ENCODE results near the gene ENDOD1. TPM values are rescaled to one million over a fixed set of nuclear protein-coding genes. Genes with fewer than 3 reads are reported as not detected.
"Not testable (repeated sequence)": the region's sequence is repeated elsewhere in the genome, so short reads cannot be mapped to it uniquely, and the experiment has no call there.

Gene ENDOD1
- total and polyA plus RNA-seq, 2 donors from 2014 or later: 19.3 to 69.0 TPM

- intact Hi-C loops (cut with DNase I): no loop called here
- Histone ChIP-seq H3K36me3 (ENCODE audit: control insufficient read depth in 2 of 3, insufficient read depth in 3 of 3, low read length in 3 of 3) (no peaks in the 10 kb centered on the region), H3K9me3 (ENCODE audit: control insufficient read depth in 2 of 3, insufficient read depth in 1 of 3, low read length in 3 of 3) (no peaks in the 10 kb centered on the region), H3K27ac (ENCODE audit: low read depth in 2 of 2, low read length in 2 of 2) (no peak overlapping the region), H3K27me3 (ENCODE audit: control insufficient read depth, insufficient read depth, low read length) (no peaks in the 10 kb centered on the region), H3K4me3 (ENCODE audit: low read length in 3 of 3) (no peak overlapping the region), H3K4me1 (ENCODE audit: control insufficient read depth in 2 of 3, insufficient read depth in 2 of 3, low read depth in 1 of 3, low read length in 3 of 3) (no peaks in the 10 kb centered on the region), H3K9ac (ENCODE audit: low read length in 3 of 3) (no peak overlapping the region)
- DNase-seq (no peak), FAIRE-seq (no peak)
- TF ChIP-seq, protein P1, sequence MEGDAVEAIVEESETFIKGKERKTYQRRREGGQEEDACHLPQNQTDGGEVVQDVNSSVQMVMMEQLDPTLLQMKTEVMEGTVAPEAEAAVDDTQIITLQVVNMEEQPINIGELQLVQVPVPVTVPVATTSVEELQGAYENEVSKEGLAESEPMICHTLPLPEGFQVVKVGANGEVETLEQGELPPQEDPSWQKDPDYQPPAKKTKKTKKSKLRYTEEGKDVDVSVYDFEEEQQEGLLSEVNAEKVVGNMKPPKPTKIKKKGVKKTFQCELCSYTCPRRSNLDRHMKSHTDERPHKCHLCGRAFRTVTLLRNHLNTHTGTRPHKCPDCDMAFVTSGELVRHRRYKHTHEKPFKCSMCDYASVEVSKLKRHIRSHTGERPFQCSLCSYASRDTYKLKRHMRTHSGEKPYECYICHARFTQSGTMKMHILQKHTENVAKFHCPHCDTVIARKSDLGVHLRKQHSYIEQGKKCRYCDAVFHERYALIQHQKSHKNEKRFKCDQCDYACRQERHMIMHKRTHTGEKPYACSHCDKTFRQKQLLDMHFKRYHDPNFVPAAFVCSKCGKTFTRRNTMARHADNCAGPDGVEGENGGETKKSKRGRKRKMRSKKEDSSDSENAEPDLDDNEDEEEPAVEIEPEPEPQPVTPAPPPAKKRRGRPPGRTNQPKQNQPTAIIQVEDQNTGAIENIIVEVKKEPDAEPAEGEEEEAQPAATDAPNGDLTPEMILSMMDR (IDR thresholded peaks at IDR 0.05; ENCODE audit: borderline replicate concordance, extremely low read depth, insufficient read depth): no peak
Measured at GRCh38 chr11:95042906-95043305, 46.7 kb upstream of the ENDOD1 start.

DNA sequence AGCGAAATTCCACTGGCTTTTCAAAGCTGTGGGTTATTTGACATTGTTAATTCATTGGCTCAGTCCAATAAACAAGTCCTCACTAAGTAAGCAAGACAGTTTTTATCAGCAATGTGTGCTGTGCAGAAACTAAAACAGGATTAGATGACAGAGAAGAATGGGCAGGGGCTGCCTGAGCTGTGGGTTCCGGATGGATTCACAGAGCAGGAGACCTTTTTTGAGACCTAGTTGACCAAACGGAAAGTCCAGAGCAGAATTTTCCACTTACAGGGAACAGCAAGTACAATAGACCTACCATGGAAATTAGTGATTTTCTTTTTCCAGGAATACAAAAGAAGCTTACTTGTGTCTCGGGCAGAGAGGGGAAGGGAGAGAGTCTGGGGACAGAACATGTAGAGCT is 45.6 kb upstream of the ENDOD1 start:
- intact Hi-C loops (cut with DNase I): no loop called here
- H3K27ac ChIP-seq (ENCODE audit: low read depth in 2 of 2, low read length in 2 of 2): no peak overlapping the region
- DNase-seq (no peak), FAIRE-seq (no peak)
- no peak overlapping the region for H3K9ac ChIP-seq (ENCODE audit: low read length in 3 of 3)
- H3K4me3 ChIP-seq (ENCODE audit: low read length in 3 of 3): no peak overlapping the region
- H3K4me1 ChIP-seq (ENCODE audit: control insufficient read depth in 2 of 3, insufficient read depth in 2 of 3, low read depth in 1 of 3, low read length in 3 of 3): no peaks in the 10 kb centered on the region
- TF ChIP-seq, protein P1 (IDR thresholded peaks at IDR 0.05; ENCODE audit: borderline replicate concordance, extremely low read depth, insufficient read depth): no peak
- no peaks in the 10 kb centered on the region for H3K36me3 ChIP-seq (ENCODE audit: control insufficient read depth in 2 of 3, insufficient read depth in 3 of 3, low read length in 3 of 3)
- no peaks in the 10 kb centered on the region for H3K27me3 ChIP-seq (ENCODE audit: control insufficient read depth, insufficient read depth, low read length)
- no peaks in the 10 kb centered on the region for H3K9me3 ChIP-seq (ENCODE audit: control insufficient read depth in 2 of 3, insufficient read depth in 1 of 3, low read length in 3 of 3)

- FAIRE-seq: no peak
- H3K9ac ChIP-seq (ENCODE audit: low read length in 3 of 3): no peak overlapping the region
- H3K27me3 ChIP-seq (ENCODE audit: control insufficient read depth, insufficient read depth, low read length): no peaks in the 10 kb centered on the region
- H3K36me3 ChIP-seq (ENCODE audit: control insufficient read depth in 2 of 3, insufficient read depth in 3 of 3, low read length in 3 of 3): no peaks in the 10 kb centered on the region
- no peak overlapping the region for H3K4me3 ChIP-seq (ENCODE audit: low read length in 3 of 3)
- no peak for DNase-seq
- H3K9me3 ChIP-seq (ENCODE audit: control insufficient read depth in 2 of 3, insufficient read depth in 1 of 3, low read length in 3 of 3): no peaks in the 10 kb centered on the region
- intact Hi-C loops (cut with DNase I): no loop called here
- TF ChIP-seq, protein P1 (IDR thresholded peaks at IDR 0.05; ENCODE audit: borderline replicate concordance, extremely low read depth, insufficient read depth): no peak
- H3K4me1 ChIP-seq (ENCODE audit: control insufficient read depth in 2 of 3, insufficient read depth in 2 of 3, low read depth in 1 of 3, low read length in 3 of 3): no peaks in the 10 kb centered on the region
- H3K27ac ChIP-seq (ENCODE audit: low read depth in 2 of 2, low read length in 2 of 2): no peak overlapping the region
Measured at GRCh38 chr11:95045812-95046211, 43.8 kb upstream of the ENDOD1 start.

DNA sequence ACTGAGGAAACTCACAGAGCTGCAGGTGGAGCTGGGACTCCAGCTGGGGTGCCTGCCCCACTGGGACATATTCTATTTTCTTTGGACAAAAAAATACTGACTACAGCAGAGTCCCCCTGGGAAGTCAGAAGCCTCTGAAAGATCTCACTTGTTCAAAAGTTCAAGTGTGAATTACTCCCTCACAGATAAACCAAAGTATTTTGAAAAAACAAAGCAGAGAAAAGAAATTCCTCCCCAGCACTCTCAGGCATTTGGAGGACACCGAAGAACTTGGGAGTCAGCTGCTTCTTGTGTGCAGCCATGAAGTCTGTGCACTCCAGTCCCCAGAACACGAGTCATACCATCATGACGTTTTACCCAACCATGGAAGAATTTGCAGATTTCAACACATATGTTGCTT is 40.5 kb upstream of the ENDOD1 start, which contains the start of gene KDM4F:
Gene KDM4F, plus strand, starts transcription at position 301 of the 400 bp plus-strand sequence.
- H3K27me3 ChIP-seq (ENCODE audit: control insufficient read depth, insufficient read depth, low read length); H3K27ac ChIP-seq (ENCODE audit: low read depth in 2 of 2, low read length in 2 of 2); H3K4me1 ChIP-seq (ENCODE audit: control insufficient read depth in 2 of 3, insufficient read depth in 2 of 3, low read depth in 1 of 3, low read length in 3 of 3); DNase-seq; H3K4me3 ChIP-seq (ENCODE audit: low read length in 3 of 3); H3K9ac ChIP-seq (ENCODE audit: low read length in 3 of 3); H3K36me3 ChIP-seq (ENCODE audit: control insufficient read depth in 2 of 3, insufficient read depth in 3 of 3, low read length in 3 of 3); FAIRE-seq; H3K9me3 ChIP-seq (ENCODE audit: control insufficient read depth in 2 of 3, insufficient read depth in 1 of 3, low read length in 3 of 3); intact Hi-C loops (cut with DNase I): not testable (repeated sequence)

All from kidney (tissue), 14 donors.